Mucosa of rectum (tissue), 2 donors: Measurements from ENCODE around the gene CDKN1A.
"Not testable (repeated sequence)": the region's sequence is repeated elsewhere in the genome, so short reads cannot be mapped to it uniquely, and the experiment has no call there.

Experiments
- H3K27ac ChIP-seq, 2 donors: one replicate each; pipeline ENCODE4 v1.7.0; 2013; ENCODE audit warnings: inconsistent platforms in 2 of 2, low read depth in 2 of 2, low read length in 2 of 2
- H3K27me3 ChIP-seq, 2 donors: one replicate each; pipeline ENCODE4 v1.7.0; 2013; ENCODE audit warnings: low read length in 2 of 2; ENCODE audit not compliant: control insufficient read depth in 2 of 2, insufficient read depth in 2 of 2
- H3K36me3 ChIP-seq, 2 donors: one replicate each; pipeline ENCODE4 v1.7.0; 2013; ENCODE audit warnings: low read length in 2 of 2; ENCODE audit not compliant: control insufficient read depth in 2 of 2, insufficient read depth in 2 of 2
- H3K4me1 ChIP-seq, 2 donors: one replicate each; pipeline ENCODE4 v1.7.0; 2013; ENCODE audit warnings: low read length in 2 of 2, mild to moderate bottlenecking in 1 of 2; ENCODE audit not compliant: control insufficient read depth in 2 of 2, insufficient read depth in 2 of 2
- H3K4me3 ChIP-seq, 2 donors: one replicate each; pipeline ENCODE4 v1.7.0; 2013; ENCODE audit warnings: low read length in 2 of 2
- H3K9ac ChIP-seq, 2 donors: one replicate each; pipeline ENCODE4 v1.7.0; 2013; ENCODE audit warnings: low read length in 2 of 2, low read depth in 1 of 2, mild to moderate bottlenecking in 1 of 2
- H3K9me3 ChIP-seq, 2 donors: one replicate each; pipeline ENCODE4 v1.7.0; 2013; ENCODE audit warnings: low read length in 2 of 2; ENCODE audit not compliant: control insufficient read depth in 2 of 2
- donor health status: healthy.
- donor health status: Normal muscosa, but diverticular disease.

CDKN1A gene

GRCh38 chr6:36718560-36718959 lies 40.0 kb downstream of the CDKN1A start:
- Histone ChIP-seq H3K27me3 (no peaks in the 10 kb centered on the region), H3K9me3 (no peaks in the 10 kb centered on the region), H3K9ac (no peak overlapping the region), H3K4me3 (no peak overlapping the region), H3K27ac (no peak overlapping the region), H3K36me3 (no peaks in the 10 kb centered on the region), H3K4me1 (peaks cover 6 to 10% of the 10 kb centered on the region in 2 donors)

GRCh38 chr6:36719126-36719525 lies 40.6 kb downstream of the CDKN1A start:
- Histone ChIP-seq H3K36me3 (no peaks in the 10 kb centered on the region), H3K27me3 (no peaks in the 10 kb centered on the region), H3K4me1 (peaks cover 6 to 10% of the 10 kb centered on the region in 2 donors), H3K27ac (no peak overlapping the region), H3K9me3 (no peaks in the 10 kb centered on the region), H3K4me3 (no peak overlapping the region), H3K9ac (no peak overlapping the region)

- H3K27ac ChIP-seq = no peak overlapping the region
- no peaks in the 10 kb centered on the region for H3K27me3 ChIP-seq
- no peaks in the 10 kb centered on the region for H3K36me3 ChIP-seq
Observed at GRCh38 chr6:36720251-36721141, 42.0 kb downstream of the CDKN1A start.

GRCh38 chr6:36721369-36722140 lies 43.0 kb downstream of the CDKN1A start:
- Histone ChIP-seq H3K4me1 (peaks cover 6 to 7% of the 10 kb centered on the region in 2 donors), H3K9me3 (no peaks in the 10 kb centered on the region), H3K9ac (no peak overlapping the region), H3K4me3 (no peak overlapping the region), H3K27ac (no peak overlapping the region), H3K36me3 (no peaks in the 10 kb centered on the region), H3K27me3 (no peaks in the 10 kb centered on the region)

More at GRCh38 chr6:36720251-36721141, 42.0 kb downstream of the CDKN1A start:
- H3K9me3 ChIP-seq = no peaks in the 10 kb centered on the region
- H3K4me3 ChIP-seq = no peak overlapping the region
- peaks cover 6 to 10% of the 10 kb centered on the region in 2 donors for H3K4me1 ChIP-seq
- no peak overlapping the region for H3K9ac ChIP-seq

- no peak overlapping the region for H3K27ac ChIP-seq
Observed at GRCh38 chr6:36722365-36722764, 43.9 kb downstream of the CDKN1A start.

GRCh38 chr6:36722879-36723278 lies 44.4 kb downstream of the CDKN1A start:
- Histone ChIP-seq H3K4me1 (no peaks in the 10 kb centered on the region), H3K4me3 (no peak overlapping the region), H3K27me3 (no peaks in the 10 kb centered on the region), H3K27ac (no peak overlapping the region), H3K9ac (no peak overlapping the region), H3K9me3 (no peaks in the 10 kb centered on the region), H3K36me3 (no peaks in the 10 kb centered on the region)

More at GRCh38 chr6:36722365-36722764, 43.9 kb downstream of the CDKN1A start:
- Histone ChIP-seq H3K9ac (no peak overlapping the region), H3K4me3 (no peak overlapping the region), H3K4me1 (no peaks in the 10 kb centered on the region), H3K9me3 (no peaks in the 10 kb centered on the region), H3K36me3 (no peaks in the 10 kb centered on the region), H3K27me3 (no peaks in the 10 kb centered on the region)

GRCh38 chr6:36723992-36724391 lies 45.5 kb downstream of the CDKN1A start:
- H3K4me1 ChIP-seq, H3K27me3 ChIP-seq, H3K9me3 ChIP-seq, H3K27ac ChIP-seq, H3K4me3 ChIP-seq, H3K36me3 ChIP-seq, H3K9ac ChIP-seq: not testable (repeated sequence)

GRCh38 chr6:36724514-36725390 lies 46.2 kb downstream of the CDKN1A start:
- Histone ChIP-seq H3K4me3 (no peak overlapping the region), H3K36me3 (no peaks in the 10 kb centered on the region), H3K4me1 (no peaks in the 10 kb centered on the region), H3K27ac (no peak overlapping the region), H3K9me3 (no peaks in the 10 kb centered on the region), H3K9ac (no peak overlapping the region), H3K27me3 (no peaks in the 10 kb centered on the region)

GRCh38 chr6:36725581-36725980 lies 47.1 kb downstream of the CDKN1A start:
- Histone ChIP-seq H3K4me3 (no peak overlapping the region), H3K27ac (no peak overlapping the region), H3K9ac (no peak overlapping the region), H3K9me3 (no peaks in the 10 kb centered on the region), H3K36me3 (no peaks in the 10 kb centered on the region), H3K27me3 (no peaks in the 10 kb centered on the region), H3K4me1 (no peaks in the 10 kb centered on the region)
